Neural cell (in vitro differentiated cells): ENCODE data around the gene SENP8.

Experiments used
- CTCF ChIP-seq: fragments of 450-650 bp; IDR thresholded peaks from 2 replicates; pipeline ENCODE4 v1.5.1; 2014; ENCODE audit warnings: antibody characterized with exemption, mild to moderate bottlenecking, moderate library complexity; ENCODE audit not compliant: poor library complexity, severe bottlenecking
- EP300 ChIP-seq: fragments of 450-650 bp; conservative IDR thresholded peaks from 2 replicates; pipeline ENCODE4 v1.6.1; 2014; ENCODE audit warnings: antibody characterized with exemption, mild to moderate bottlenecking, moderate library complexity; ENCODE audit not compliant: poor library complexity, severe bottlenecking
- POLR2AphosphoS5 ChIP-seq: IDR thresholded peaks from 2 replicates; pipeline ENCODE4 v1.6.1; 2012

GRCh38 chr15:72074335-72075060 lies 43.7 kb upstream of the SENP8 start:
- TF ChIP-seq CTCF, result no peak
- TF ChIP-seq POLR2AphosphoS5, result no peak
- TF ChIP-seq EP300, result no peak
